Stimulated activated CD8-positive, alpha-beta memory T cell treated with anti-CD3 and anti-CD28 coated beads, Interleukin-12 subunit alpha, Interleukin-12 subunit beta, amount 100 ng/mL, for 4 hours (primary cell): ENCODE measurements around the gene CTNND2.
"Not testable (repeated sequence)": the region's sequence is repeated elsewhere in the genome, so short reads cannot be mapped to it uniquely, and the experiment has no call there.

ENCODE experiments used
- DNase-seq: peaks from one replicate; pipeline ENCODE4 v3.0.0-alpha.2; 2020; ENCODE audit warnings: low read depth

Gene CTNND2

GRCh38 chr5:11675184-11675583 is 229.1 kb downstream of the CTNND2 start:
- DNase-seq = no peak

DNA sequence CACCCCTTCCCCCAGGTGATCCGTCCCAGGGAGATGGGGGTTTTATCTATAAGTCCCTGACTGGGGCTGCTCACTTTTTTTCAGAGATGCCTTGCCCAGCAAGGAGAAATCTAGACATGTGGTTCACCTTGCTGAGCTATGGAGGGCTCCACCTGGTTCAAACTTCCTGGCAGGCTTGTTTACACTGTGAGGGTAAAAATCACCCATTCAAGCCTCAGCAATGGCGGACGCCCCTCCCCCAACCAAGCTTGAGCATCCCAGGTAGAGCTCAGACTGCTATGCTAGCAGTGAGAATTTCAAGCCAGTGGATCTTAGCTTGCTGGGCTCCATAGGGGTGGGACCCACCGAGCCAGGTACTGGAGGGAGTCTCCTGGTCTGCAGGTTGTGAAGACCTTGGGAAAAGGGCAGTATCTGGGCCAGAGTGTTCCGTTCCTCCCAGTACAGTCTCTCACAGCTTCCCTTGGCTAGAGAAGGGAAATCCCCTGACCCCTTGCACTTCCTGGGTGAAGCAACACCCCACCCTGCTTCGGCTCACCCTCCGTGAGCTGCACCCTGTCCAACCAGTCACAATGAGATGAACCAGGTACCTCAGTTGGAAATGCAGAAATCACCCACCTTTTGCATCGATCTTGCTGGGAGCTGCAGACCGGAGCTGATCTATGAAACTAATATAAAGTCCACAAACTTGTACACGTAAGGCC is 231.7 kb downstream of the CTNND2 start:
- no peak for DNase-seq

GRCh38 chr5:11658376-11658775 is 245.9 kb downstream of the CTNND2 start:
- DNase-seq = no peak

GRCh38 chr5:11656916-11657315 is 247.3 kb downstream of the CTNND2 start:
- DNase-seq = no peak

DNA sequence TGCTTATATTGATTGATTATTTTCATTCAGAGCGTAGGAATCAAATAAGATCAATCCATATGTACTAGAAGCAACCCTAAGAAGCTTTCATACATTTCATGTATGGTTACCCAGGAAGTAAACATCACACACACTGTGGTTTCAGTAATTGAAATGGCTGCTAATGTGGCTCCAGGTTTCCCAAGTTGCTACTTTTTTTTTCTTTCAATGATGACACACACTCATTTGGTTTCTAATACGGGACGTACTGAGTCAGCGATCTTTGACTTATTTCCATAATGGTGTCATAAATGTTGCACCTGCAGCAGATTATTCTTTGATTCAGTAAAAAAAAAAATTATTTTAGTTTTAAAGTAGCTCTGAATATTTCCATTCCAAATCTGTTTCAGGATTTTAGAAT is 248.6 kb downstream of the CTNND2 start:
- DNase-seq = no peak

GRCh38 chr5:11650936-11651335 is 253.3 kb downstream of the CTNND2 start:
- no peak for DNase-seq

DNA sequence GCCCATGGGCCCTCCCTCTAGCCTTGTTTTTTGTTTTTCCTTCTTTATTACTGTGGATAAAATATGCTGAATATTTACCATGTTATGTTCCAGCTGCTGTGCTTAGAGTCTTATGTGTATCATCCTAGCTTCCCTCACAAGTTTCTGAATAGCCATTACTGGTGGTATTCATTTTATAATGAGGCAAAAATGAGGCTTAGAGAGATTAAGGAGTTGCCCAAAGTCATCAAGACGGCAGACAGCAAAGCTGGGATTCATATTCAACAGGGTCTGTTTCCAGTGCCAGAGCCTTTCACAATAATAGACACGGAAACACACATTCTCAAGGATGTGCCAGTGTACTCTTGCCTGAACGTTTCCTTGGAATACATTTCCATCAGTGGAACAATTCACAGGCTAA is 258.1 kb downstream of the CTNND2 start:
- DNase-seq = no peak

GRCh38 chr5:11642438-11642837 is 261.8 kb downstream of the CTNND2 start:
- DNase-seq = no peak

GRCh38 chr5:11640158-11640873 is 263.9 kb downstream of the CTNND2 start:
- DNase-seq = no peak

DNA sequence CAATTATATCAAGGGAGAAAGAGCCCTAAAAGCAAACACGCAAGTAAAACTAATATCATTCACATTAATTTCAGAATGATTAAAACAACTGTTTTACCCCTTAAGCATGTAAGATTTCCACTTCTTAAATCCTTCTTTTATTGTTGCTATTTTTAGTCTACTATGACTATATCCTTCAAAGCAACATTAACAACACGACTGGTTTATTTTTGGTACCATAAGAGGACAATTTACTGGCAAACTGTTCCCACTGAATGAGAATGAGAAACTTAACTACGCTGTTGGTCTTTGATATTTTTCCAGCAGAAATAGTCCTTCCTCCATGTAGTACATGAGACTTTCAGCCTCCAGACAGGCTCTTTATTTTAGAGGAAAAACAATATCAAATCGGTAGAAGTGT is 281.5 kb downstream of the CTNND2 start:
- no peak for DNase-seq

DNA sequence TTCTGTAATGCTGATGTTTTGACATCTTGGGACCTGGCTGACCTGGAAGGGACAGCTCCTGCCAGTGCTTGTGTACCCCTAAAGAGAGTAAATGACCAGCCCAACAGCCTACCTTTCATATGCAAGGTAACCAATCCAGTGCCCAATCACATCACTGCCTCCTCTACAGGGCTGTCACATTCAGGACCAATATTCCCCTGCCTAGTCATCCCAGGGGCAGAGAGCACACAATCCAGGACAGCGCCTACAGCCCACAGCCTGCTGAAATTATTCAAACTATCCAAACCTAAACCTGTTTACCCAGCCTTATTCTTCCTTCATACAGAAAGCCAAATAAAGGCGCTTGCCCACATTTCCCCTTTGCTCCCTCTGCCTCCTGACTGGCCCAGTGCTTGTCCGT is 284.1 kb downstream of the CTNND2 start:
- DNase-seq = no peak

GRCh38 chr5:11619339-11620024 is 284.8 kb downstream of the CTNND2 start:
- no peak for DNase-seq

- no peak for DNase-seq
These were observed 287.2 kb downstream of the CTNND2 start for GRCh38 chr5:11617080-11617479.

DNA sequence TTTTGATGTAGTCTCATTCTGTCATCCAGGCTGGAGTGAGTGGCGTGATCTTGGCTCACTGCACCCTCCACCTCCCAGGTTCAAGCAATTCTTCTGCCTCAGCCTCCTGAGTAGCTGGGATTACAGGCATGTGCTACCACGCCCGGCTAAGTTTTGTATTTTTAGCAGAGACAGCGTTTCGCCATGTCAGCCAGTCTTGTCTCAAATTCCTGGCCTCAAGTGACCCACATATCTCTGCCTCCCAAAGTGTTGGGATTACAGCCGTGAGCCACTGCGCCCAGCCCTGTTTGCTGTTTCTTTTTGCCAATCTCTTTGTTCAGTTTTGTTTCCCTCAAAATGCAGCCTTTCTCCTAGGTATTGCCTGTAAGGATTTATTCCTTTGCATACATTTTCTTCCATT is 287.6 kb downstream of the CTNND2 start:
- DNase-seq = not testable (repeated sequence)

DNA sequence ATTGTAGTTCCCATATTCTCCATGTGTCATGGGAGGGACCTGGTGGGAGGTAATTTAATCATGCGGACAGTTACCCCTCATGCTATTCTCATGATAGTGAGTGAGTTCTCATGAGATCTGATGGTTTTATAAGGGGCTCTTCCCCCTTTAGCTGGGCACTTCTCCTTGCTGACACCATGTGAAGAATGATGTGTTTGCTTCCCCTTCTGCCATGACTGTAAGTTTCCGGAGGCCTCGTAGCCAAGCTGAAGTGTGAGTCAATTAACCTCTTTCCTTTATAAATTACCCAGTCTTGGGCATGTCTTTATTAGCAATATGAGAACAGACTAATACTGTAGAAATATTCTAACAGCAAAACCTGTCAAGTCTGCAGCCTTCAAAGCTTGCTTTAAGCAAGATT is 293.2 kb downstream of the CTNND2 start:
- no peak for DNase-seq

DNA sequence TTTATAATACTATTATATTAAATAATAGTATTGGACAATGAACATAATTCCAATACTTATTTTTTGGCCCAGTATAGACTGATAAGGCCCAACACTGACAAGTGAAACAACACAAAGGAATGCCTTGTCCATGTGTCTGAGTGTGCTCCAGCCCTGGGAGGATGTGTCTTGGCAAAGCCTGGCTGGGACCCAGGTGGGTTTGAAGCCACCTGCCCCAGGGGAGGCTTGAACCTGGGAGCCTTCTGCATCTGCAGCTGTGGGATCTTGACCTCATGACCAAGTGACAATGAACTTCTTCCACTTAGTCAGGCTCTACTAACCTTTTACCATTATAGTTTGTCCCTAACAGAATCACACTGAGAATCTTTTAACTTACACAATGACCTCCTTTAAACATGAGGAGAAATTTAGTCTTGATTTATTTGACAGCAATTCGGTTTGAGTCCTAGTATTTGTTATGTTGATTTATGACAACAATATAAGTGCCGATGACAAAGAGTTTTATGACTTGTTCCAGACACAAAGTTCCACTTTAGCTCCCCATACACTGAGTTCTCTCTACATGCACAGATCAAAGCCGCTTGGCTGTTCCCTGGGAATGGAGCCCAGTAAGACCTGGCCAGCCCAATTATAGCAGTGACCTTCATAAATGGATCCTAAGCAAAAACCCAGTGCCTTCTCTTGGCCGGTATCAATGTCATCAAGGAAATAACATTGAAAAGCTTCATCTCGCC is 294.5 kb downstream of the CTNND2 start:
- DNase-seq = no peak

- no peak for DNase-seq
These were observed 295.7 kb downstream of the CTNND2 start for GRCh38 chr5:11608530-11608929.

DNA sequence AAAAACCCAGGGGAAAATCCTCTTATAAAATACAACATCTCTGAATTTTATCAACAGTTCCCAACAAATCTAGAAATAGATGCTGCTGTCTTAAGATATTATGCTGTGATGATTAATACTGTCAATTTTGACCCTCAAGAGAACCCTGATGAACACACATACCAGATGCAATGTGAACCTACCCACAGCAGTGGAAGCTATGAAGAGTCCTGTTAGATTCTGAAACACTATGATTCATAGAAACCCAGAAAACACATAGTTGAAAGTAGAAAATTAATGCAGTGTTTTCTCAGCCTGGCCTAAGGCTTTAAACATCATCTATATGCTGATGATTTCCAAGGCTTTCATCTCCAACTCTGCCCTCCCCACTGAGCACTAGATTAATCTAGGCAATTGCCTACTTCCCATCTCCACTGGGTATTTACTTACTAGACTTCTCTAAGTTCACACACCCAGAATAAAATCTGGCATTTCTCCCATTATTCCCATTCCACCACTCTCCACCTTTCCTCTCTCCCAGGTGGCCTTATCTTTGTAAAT is 296.2 kb downstream of the CTNND2 start:
- no peak for DNase-seq

DNA sequence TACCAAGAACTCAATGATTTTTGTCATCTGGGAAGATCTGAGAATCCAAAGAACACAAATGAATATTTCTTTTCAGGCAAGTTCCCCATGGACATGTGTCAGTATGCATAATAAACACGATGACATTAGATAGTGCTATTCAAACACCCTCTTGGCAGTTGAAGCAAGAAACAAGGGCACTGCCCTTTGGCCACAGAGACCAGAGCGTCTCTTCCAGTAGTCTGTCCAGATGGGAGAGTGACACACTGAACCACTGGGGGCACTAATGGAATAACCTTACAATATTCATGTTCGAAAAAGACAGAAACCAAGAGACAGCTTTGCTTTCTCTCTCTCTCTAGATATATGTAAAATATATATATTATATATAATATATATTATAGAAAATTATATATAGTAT is 301.9 kb downstream of the CTNND2 start:
- no peak for DNase-seq

- DNase-seq = no peak
These were observed 304.7 kb downstream of the CTNND2 start for GRCh38 chr5:11599499-11599898.

- DNase-seq = no peak
These were observed 307.6 kb downstream of the CTNND2 start for GRCh38 chr5:11596657-11597071.

- no peak for DNase-seq
These were observed 308.1 kb downstream of the CTNND2 start for GRCh38 chr5:11596185-11596584.
